ENCODE measurements around the gene PPM1D. TPM values are rescaled to one million over a fixed set of nuclear protein-coding genes. Genes with fewer than 3 reads are reported as not detected.
"Not testable (repeated sequence)": the region's sequence is repeated elsewhere in the genome, so short reads cannot be mapped to it uniquely, and the experiment has no call there.

Gene PPM1D
- total RNA-seq, 2 donors from 2014 or later: 13.1 to 20.0 TPM

- H3K9me3 Mint-ChIP-seq; H3K36me3 Mint-ChIP-seq (ENCODE audit: insufficient read depth in 2 of 2); H3K4me1 Mint-ChIP-seq (ENCODE audit: low read depth); ATAC-seq (replicated peaks in 1 of 2); DNase-seq; H3K27ac Mint-ChIP-seq; H3K4me3 Mint-ChIP-seq; H3K27me3 Mint-ChIP-seq (ENCODE audit: low read depth): not testable (repeated sequence)
Observed at GRCh38 chr17:60614247-60614646, 14.3 kb downstream of the PPM1D start.

- no peak overlapping the region for H3K27ac Mint-ChIP-seq
- H3K4me3 Mint-ChIP-seq: no peak overlapping the region
- no peaks in the 10 kb centered on the region for H3K36me3 Mint-ChIP-seq (ENCODE audit: insufficient read depth in 2 of 2)
- no peaks in the 10 kb centered on the region for H3K9me3 Mint-ChIP-seq
- H3K4me1 Mint-ChIP-seq (ENCODE audit: low read depth): peaks cover 8% of the 10 kb centered on the region
- ATAC-seq (replicated peaks in 1 of 2): no peak
- H3K27me3 Mint-ChIP-seq (ENCODE audit: low read depth): no peaks in the 10 kb centered on the region
- no peak for DNase-seq
Observed at GRCh38 chr17:60615108-60615507, 15.1 kb downstream of the PPM1D start.

- Mint-ChIP-seq H3K4me1 (ENCODE audit: low read depth) (peaks cover 8% of the 10 kb centered on the region), H3K27me3 (ENCODE audit: low read depth) (no peaks in the 10 kb centered on the region), H3K36me3 (ENCODE audit: insufficient read depth in 2 of 2) (no peaks in the 10 kb centered on the region), H3K27ac (no peak overlapping the region), H3K9me3 (no peaks in the 10 kb centered on the region), H3K4me3 (no peak overlapping the region)
- ATAC-seq (replicated peaks in 1 of 2) (no peak), DNase-seq (no peak)
Observed at GRCh38 chr17:60615840-60616239, 15.8 kb downstream of the PPM1D start.

GRCh38 chr17:60618080-60618479 lies 18.1 kb downstream of the PPM1D start:
- H3K27ac Mint-ChIP-seq: no peak overlapping the region
- H3K4me1 Mint-ChIP-seq (ENCODE audit: low read depth): peaks cover 8% of the 10 kb centered on the region
- H3K36me3 Mint-ChIP-seq (ENCODE audit: insufficient read depth in 2 of 2): peaks cover 0 to 2% of the 10 kb centered on the region in 2 donors
- ATAC-seq (replicated peaks in 1 of 2) (no peak), DNase-seq (no peak)
- no peaks in the 10 kb centered on the region for H3K9me3 Mint-ChIP-seq
- H3K4me3 Mint-ChIP-seq: no peak overlapping the region
- no peaks in the 10 kb centered on the region for H3K27me3 Mint-ChIP-seq (ENCODE audit: low read depth)

GRCh38 chr17:60618854-60619526 lies 19.0 kb downstream of the PPM1D start:
- H3K4me1 Mint-ChIP-seq (ENCODE audit: low read depth): peaks cover 8% of the 10 kb centered on the region
- no peaks in the 10 kb centered on the region for H3K9me3 Mint-ChIP-seq
- ATAC-seq (replicated peaks in 1 of 2) (no peak), DNase-seq (no peak)
- H3K36me3 Mint-ChIP-seq (ENCODE audit: insufficient read depth in 2 of 2): peaks cover 0 to 3% of the 10 kb centered on the region in 2 donors
- H3K4me3 Mint-ChIP-seq: no peak overlapping the region
- H3K27me3 Mint-ChIP-seq (ENCODE audit: low read depth): no peaks in the 10 kb centered on the region
- H3K27ac Mint-ChIP-seq: no peak overlapping the region

GRCh38 chr17:60622961-60623360 lies 23.0 kb downstream of the PPM1D start:
- no peaks in the 10 kb centered on the region for H3K9me3 Mint-ChIP-seq
- ATAC-seq (replicated peaks in 1 of 2): peak; percentile 29 to 35
- no peak overlapping the region for H3K27ac Mint-ChIP-seq
- H3K27me3 Mint-ChIP-seq (ENCODE audit: low read depth): no peaks in the 10 kb centered on the region
- H3K36me3 Mint-ChIP-seq (ENCODE audit: insufficient read depth in 2 of 2): peaks cover 0 to 3% of the 10 kb centered on the region in 2 donors
- peaks cover 8% of the 10 kb centered on the region for H3K4me1 Mint-ChIP-seq (ENCODE audit: low read depth)
- no peak overlapping the region for H3K4me3 Mint-ChIP-seq
- no peak for DNase-seq

- no peak for DNase-seq
- no peak for ATAC-seq (replicated peaks in 1 of 2)
- peaks cover 8% of the 10 kb centered on the region for H3K4me1 Mint-ChIP-seq (ENCODE audit: low read depth)
- H3K9me3 Mint-ChIP-seq: no peaks in the 10 kb centered on the region
- H3K36me3 Mint-ChIP-seq (ENCODE audit: insufficient read depth in 2 of 2): peaks cover 0 to 7% of the 10 kb centered on the region in 2 donors
- no peak overlapping the region for H3K4me3 Mint-ChIP-seq
- no peak overlapping the region for H3K27ac Mint-ChIP-seq
- no peaks in the 10 kb centered on the region for H3K27me3 Mint-ChIP-seq (ENCODE audit: low read depth)
Observed at GRCh38 chr17:60623415-60623814, 23.4 kb downstream of the PPM1D start.

GRCh38 chr17:60627124-60627523 lies 27.1 kb downstream of the PPM1D start:
- no peak for ATAC-seq (replicated peaks in 1 of 2)
- Mint-ChIP-seq H3K36me3 (ENCODE audit: insufficient read depth in 2 of 2) (peaks cover 0 to 7% of the 10 kb centered on the region in 2 donors), H3K27me3 (ENCODE audit: low read depth) (no peaks in the 10 kb centered on the region), H3K4me3 (no peak overlapping the region), H3K9me3 (no peaks in the 10 kb centered on the region), H3K27ac (no peak overlapping the region), H3K4me1 (ENCODE audit: low read depth) (peaks cover 3% of the 10 kb centered on the region)
- DNase-seq: no peak

- no peak overlapping the region for H3K4me3 Mint-ChIP-seq
- ATAC-seq (replicated peaks in 1 of 2) (no peak), DNase-seq (no peak)
- peak overlapping the region; percentile 12 for H3K27ac Mint-ChIP-seq
- H3K9me3 Mint-ChIP-seq: no peaks in the 10 kb centered on the region
- H3K27me3 Mint-ChIP-seq (ENCODE audit: low read depth): no peaks in the 10 kb centered on the region
- H3K36me3 Mint-ChIP-seq (ENCODE audit: insufficient read depth in 2 of 2): peaks cover 0 to 5% of the 10 kb centered on the region in 2 donors
- H3K4me1 Mint-ChIP-seq (ENCODE audit: low read depth): peaks cover 3% of the 10 kb centered on the region
Observed at GRCh38 chr17:60628252-60628889, 28.4 kb downstream of the PPM1D start.

GRCh38 chr17:60629120-60629519 lies 29.1 kb downstream of the PPM1D start:
- no peak overlapping the region for H3K27ac Mint-ChIP-seq
- H3K4me1 Mint-ChIP-seq (ENCODE audit: low read depth): peaks cover 3% of the 10 kb centered on the region
- no peak overlapping the region for H3K4me3 Mint-ChIP-seq
- H3K36me3 Mint-ChIP-seq (ENCODE audit: insufficient read depth in 2 of 2): peaks cover 0 to 4% of the 10 kb centered on the region in 2 donors
- no peaks in the 10 kb centered on the region for H3K27me3 Mint-ChIP-seq (ENCODE audit: low read depth)
- no peak for DNase-seq
- H3K9me3 Mint-ChIP-seq: no peaks in the 10 kb centered on the region
- ATAC-seq (replicated peaks in 1 of 2): no peak

GRCh38 chr17:60630352-60630751 lies 30.4 kb downstream of the PPM1D start:
- H3K27me3 Mint-ChIP-seq (ENCODE audit: low read depth): no peaks in the 10 kb centered on the region
- no peak overlapping the region for H3K4me3 Mint-ChIP-seq
- DNase-seq (no peak), ATAC-seq (replicated peaks in 1 of 2) (no peak)
- no peaks in the 10 kb centered on the region for H3K9me3 Mint-ChIP-seq
- no peak overlapping the region for H3K27ac Mint-ChIP-seq
- peaks cover 3% of the 10 kb centered on the region for H3K4me1 Mint-ChIP-seq (ENCODE audit: low read depth)
- H3K36me3 Mint-ChIP-seq (ENCODE audit: insufficient read depth in 2 of 2): peaks cover 0 to 4% of the 10 kb centered on the region in 2 donors

- H3K4me1 Mint-ChIP-seq (ENCODE audit: low read depth): peaks cover 3% of the 10 kb centered on the region
- H3K36me3 Mint-ChIP-seq (ENCODE audit: insufficient read depth in 2 of 2): peaks cover 0 to 4% of the 10 kb centered on the region in 2 donors
- ATAC-seq (replicated peaks in 1 of 2) (no peak), DNase-seq (no peak)
- no peaks in the 10 kb centered on the region for H3K9me3 Mint-ChIP-seq
- no peaks in the 10 kb centered on the region for H3K27me3 Mint-ChIP-seq (ENCODE audit: low read depth)
- peak overlapping the region; percentile 60 for H3K27ac Mint-ChIP-seq
- no peak overlapping the region for H3K4me3 Mint-ChIP-seq
Observed at GRCh38 chr17:60631119-60631518, 31.1 kb downstream of the PPM1D start.

- H3K4me1 Mint-ChIP-seq (ENCODE audit: low read depth): peaks cover 11% of the 10 kb centered on the region
- H3K9me3 Mint-ChIP-seq: no peaks in the 10 kb centered on the region
- no peaks in the 10 kb centered on the region for H3K27me3 Mint-ChIP-seq (ENCODE audit: low read depth)
- ATAC-seq (replicated peaks in 1 of 2) (no peak), DNase-seq (no peak)
- peak overlapping the region; percentile 80 for H3K27ac Mint-ChIP-seq
- H3K36me3 Mint-ChIP-seq (ENCODE audit: insufficient read depth in 2 of 2): no peaks in the 10 kb centered on the region
- no peak overlapping the region for H3K4me3 Mint-ChIP-seq
Observed at GRCh38 chr17:60637683-60638082, 37.7 kb downstream of the PPM1D start.

GRCh38 chr17:60639019-60639330 lies 39.0 kb downstream of the PPM1D start:
- no peak for ATAC-seq (replicated peaks in 1 of 2)
- no peak overlapping the region for H3K27ac Mint-ChIP-seq
- H3K36me3 Mint-ChIP-seq (ENCODE audit: insufficient read depth in 2 of 2): no peaks in the 10 kb centered on the region
- H3K4me1 Mint-ChIP-seq (ENCODE audit: low read depth): peaks cover 11% of the 10 kb centered on the region
- no peak overlapping the region for H3K4me3 Mint-ChIP-seq
- H3K9me3 Mint-ChIP-seq: no peaks in the 10 kb centered on the region
- no peak for DNase-seq
- H3K27me3 Mint-ChIP-seq (ENCODE audit: low read depth): no peaks in the 10 kb centered on the region
